K562 (cell line): Measurements from ENCODE around the gene ACAT2. TPM values are rescaled to one million over a fixed set of nuclear protein-coding genes. Genes with fewer than 3 reads are reported as not detected.

ENCODE experiments used
- ETV5 ChIP-seq: sonication (generic); formaldehyde crosslinking; IDR thresholded peaks from 2 replicates; pipeline ENCODE4 v1.4.0; 2020; ENCODE audit warnings: low read depth, mild to moderate bottlenecking, missing genetic modification reagents
- FIP1L1 ChIP-seq: fragments of 200-400 bp; formaldehyde crosslinking; IDR thresholded peaks from 2 replicates; pipeline ENCODE4 v1.6.1; 2018; ENCODE audit warnings: mild to moderate bottlenecking, low read depth, low read length; ENCODE audit not compliant: poor library complexity, severe bottlenecking
- GATAD2A ChIP-seq: fragments of 450-650 bp; IDR thresholded peaks from 2 replicates; pipeline ENCODE4 v1.6.1; 2017
- HEY1 ChIP-seq: fragments of 250-450 bp; sonication (Bioruptor Pico); IDR thresholded peaks from 2 replicates; pipeline ENCODE4 v1.5.0; 2020; ENCODE audit warnings: mild to moderate bottlenecking, moderate library complexity, borderline replicate concordance
- MIER1 ChIP-seq: fragments of 450-650 bp; IDR thresholded peaks from 2 replicates; pipeline ENCODE4 v1.6.1; 2016; ENCODE audit warnings: antibody characterized with exemption, mild to moderate bottlenecking, low read depth
- MTA3 ChIP-seq: fragments of 450-650 bp; formaldehyde crosslinking; IDR thresholded peaks from 2 replicates; pipeline ENCODE4 v1.6.1; 2017; ENCODE audit warnings: mild to moderate bottlenecking, borderline replicate concordance
- NCOA4 ChIP-seq: fragments of 450-650 bp; IDR thresholded peaks from 2 replicates; pipeline ENCODE4 v1.6.1; 2018; ENCODE audit warnings: mild to moderate bottlenecking; ENCODE audit not compliant: partially characterized antibody
- NELFE ChIP-seq: IDR thresholded peaks from 2 replicates; pipeline ENCODE4 v1.6.1; 2011; ENCODE audit warnings: mild to moderate bottlenecking; ENCODE audit not compliant: insufficient read depth, insufficient read length
- POLR2H ChIP-seq: IDR thresholded peaks from 2 replicates; pipeline ENCODE4 v1.6.1; 2016; ENCODE audit warnings: missing genetic modification characterization, low read depth, mild to moderate bottlenecking, control low read depth, missing compliant biosample characterization, moderate library complexity
- RBM39 ChIP-seq: fragments of 200-400 bp; formaldehyde crosslinking; optimal IDR thresholded peaks from 2 replicates; pipeline ENCODE3; 2018; ENCODE audit warnings: low read depth, low read length
- SREBF2 ChIP-seq: sonication (generic); formaldehyde crosslinking; IDR thresholded peaks from 2 replicates; pipeline ENCODE4 v1.4.0; 2020; ENCODE audit warnings: mild to moderate bottlenecking, missing genetic modification reagents
- TRIM28 ChIP-seq: fragments of 450-650 bp; IDR thresholded peaks from 2 replicates; pipeline ENCODE4 v1.6.1; 2017
- ZNF165 ChIP-seq: fragments of 250-450 bp; sonication (Bioruptor Pico); IDR thresholded peaks from 2 replicates; pipeline ENCODE4 v1.4.0; 2020; ENCODE audit warnings: borderline replicate concordance
- ZNF561 ChIP-seq: fragments of 450-650 bp; formaldehyde crosslinking; conservative IDR thresholded peaks from 2 replicates; pipeline ENCODE4 v1.4.0; 2020; ENCODE audit warnings: mild to moderate bottlenecking, moderate library complexity
- polyA plus RNA-seq, 8 experiments: library from polyadenylated mRNA; depleted of rRNA in 4 of 8; stranded (reverse) in 5 of 8; unstranded in 3 of 8; fragments of >200 nt; fragmentation: Nextera tagmentation in 2 of 8; fragmentation: Illumina TruSeq in 1 of 8; extraction: Ambion mirVana in 2 of 8; extraction: Trizol in 1 of 8; gene quantifications; 2 replicates each; pipeline versions ENCODE4 v1.2.1 to v1.2.3, GENCODE V29; 2011 to 2014; ENCODE audit warnings: inconsistent platforms in 1 of 8, missing spikeins in 1 of 8
- total RNA-seq, 7 experiments: library from RNA; depleted of rRNA in 6 of 7; stranded (reverse); fragments of >200 nt in 6 of 7; fragmentation: Illumina TruSeq in 2 of 7; extraction: Trizol in 2 of 7; gene quantifications; 2 replicates each; pipeline versions ENCODE4 v1.2.1 to v1.2.3, GENCODE V29; 2011 to 2021; ENCODE audit warnings: low replicate concordance in 1 of 7
- TF ChIP-seq, protein P1 (sequence below), 2 experiments: fragments of 450-650 bp; IDR thresholded peaks; 2 replicates each; pipeline ENCODE4 v1.6.1; 2018; ENCODE audit warnings: mild to moderate bottlenecking in 2 of 2, low read depth in 1 of 2; ENCODE audit not compliant: partially characterized antibody in 2 of 2
- TF ChIP-seq, protein P2 (sequence below): fragments of 450-650 bp; formaldehyde crosslinking; IDR thresholded peaks from 2 replicates; pipeline ENCODE4 v1.4.0; 2022; ENCODE audit warnings: mild to moderate bottlenecking, moderate library complexity
- TF ChIP-seq, protein P3 (sequence below): fragments of 250-450 bp; sonication (Bioruptor Pico); IDR thresholded peaks from 2 replicates; pipeline ENCODE4 v1.8.0; 2022; ENCODE audit warnings: moderate library complexity, mild to moderate bottlenecking, inconsistent platforms
- TF ChIP-seq, protein P4 (sequence below): fragments of 450-650 bp; conservative IDR thresholded peaks from 2 replicates; pipeline ENCODE4 v1.6.1; 2016; ENCODE audit warnings: missing genetic modification characterization, low read depth, mild to moderate bottlenecking, control low read depth, missing compliant biosample characterization
- TF ChIP-seq, protein P5 (sequence below): IDR thresholded peaks from 2 replicates; pipeline ENCODE4 v1.6.1; 2011; ENCODE audit not compliant: insufficient read length; ENCODE audit errors: extremely low read depth

The ACAT2 gene
- total and polyA plus RNA-seq, 9 of the 15 experiments (the other 6 are each of a cell fraction or from before 2014, with no cell fraction given), result 63.0 to 309 (median 144) TPM

DNA sequence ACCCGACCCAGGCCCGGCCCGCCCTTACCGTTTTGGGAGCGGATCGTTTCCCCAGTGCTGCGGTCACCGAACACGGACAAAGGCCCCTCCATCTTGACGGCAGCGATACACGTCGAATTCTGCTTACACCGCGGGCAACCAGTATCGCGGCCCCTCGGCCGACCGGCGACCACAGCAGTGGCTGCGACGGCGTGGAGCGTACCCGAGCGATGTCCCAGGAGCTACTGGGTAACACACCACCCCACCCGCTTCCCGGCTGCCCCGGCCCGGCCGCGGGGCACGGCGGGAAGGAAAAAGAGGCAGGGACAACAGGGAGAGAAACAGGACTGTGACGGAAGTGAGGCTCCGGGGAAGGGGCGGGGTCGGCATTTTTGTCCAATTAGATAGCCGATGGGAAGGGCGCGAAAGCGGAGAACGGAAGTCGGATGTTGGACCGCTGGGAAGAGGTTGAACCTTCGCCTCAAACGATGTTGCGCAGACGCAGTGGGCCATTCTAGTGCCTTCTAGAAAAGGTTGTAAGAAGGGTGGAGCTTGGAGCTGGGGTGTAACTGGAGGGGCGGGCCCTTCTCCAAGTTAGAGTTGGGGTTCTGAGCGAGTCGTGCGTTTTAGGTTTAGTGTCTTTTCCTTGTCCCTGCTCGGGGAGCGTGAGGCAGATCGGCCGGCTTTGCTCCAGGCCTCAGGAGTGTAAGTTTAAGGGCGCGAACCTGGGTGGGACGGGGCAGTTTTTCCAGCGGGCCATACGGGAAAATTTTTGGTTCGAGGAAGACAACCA is 27.7 kb downstream of the ACAT2 start, which contains the start of gene TCP1 (continued):
- TF ChIP-seq FIP1L1 (peak; percentile 84), SREBF2 (CRISPR knock-in tag) (0 out of 2 replicates have a peak, but pooled peaks have one; percentile 20), ZNF561 (0 out of 2 replicates have a peak, but pooled peaks have one; percentile 47), GATAD2A (no peak), ETV5 (no peak; the same call in 1 of the 2 replicates), HEY1 (no peak), TRIM28 (peak; percentile 50; the same call in 1 of the 2 replicates), MTA3 (peak; percentile 38), POLR2H (tag) (peak; percentile 86), MIER1 (no peak), NCOA4 (no peak), ZNF165 (peak; percentile 89; the same call in 1 of the 2 replicates), NELFE (peak; percentile 42), RBM39 (no peak)
- TF ChIP-seq, protein P1, sequence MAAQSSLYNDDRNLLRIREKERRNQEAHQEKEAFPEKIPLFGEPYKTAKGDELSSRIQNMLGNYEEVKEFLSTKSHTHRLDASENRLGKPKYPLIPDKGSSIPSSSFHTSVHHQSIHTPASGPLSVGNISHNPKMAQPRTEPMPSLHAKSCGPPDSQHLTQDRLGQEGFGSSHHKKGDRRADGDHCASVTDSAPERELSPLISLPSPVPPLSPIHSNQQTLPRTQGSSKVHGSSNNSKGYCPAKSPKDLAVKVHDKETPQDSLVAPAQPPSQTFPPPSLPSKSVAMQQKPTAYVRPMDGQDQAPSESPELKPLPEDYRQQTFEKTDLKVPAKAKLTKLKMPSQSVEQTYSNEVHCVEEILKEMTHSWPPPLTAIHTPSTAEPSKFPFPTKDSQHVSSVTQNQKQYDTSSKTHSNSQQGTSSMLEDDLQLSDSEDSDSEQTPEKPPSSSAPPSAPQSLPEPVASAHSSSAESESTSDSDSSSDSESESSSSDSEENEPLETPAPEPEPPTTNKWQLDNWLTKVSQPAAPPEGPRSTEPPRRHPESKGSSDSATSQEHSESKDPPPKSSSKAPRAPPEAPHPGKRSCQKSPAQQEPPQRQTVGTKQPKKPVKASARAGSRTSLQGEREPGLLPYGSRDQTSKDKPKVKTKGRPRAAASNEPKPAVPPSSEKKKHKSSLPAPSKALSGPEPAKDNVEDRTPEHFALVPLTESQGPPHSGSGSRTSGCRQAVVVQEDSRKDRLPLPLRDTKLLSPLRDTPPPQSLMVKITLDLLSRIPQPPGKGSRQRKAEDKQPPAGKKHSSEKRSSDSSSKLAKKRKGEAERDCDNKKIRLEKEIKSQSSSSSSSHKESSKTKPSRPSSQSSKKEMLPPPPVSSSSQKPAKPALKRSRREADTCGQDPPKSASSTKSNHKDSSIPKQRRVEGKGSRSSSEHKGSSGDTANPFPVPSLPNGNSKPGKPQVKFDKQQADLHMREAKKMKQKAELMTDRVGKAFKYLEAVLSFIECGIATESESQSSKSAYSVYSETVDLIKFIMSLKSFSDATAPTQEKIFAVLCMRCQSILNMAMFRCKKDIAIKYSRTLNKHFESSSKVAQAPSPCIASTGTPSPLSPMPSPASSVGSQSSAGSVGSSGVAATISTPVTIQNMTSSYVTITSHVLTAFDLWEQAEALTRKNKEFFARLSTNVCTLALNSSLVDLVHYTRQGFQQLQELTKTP (IDR thresholded peaks at IDR 0.05; ENCODE audit: low read depth in 1 of 2, partially characterized antibody in 2 of 2), result peak; percentile 49 to 94
- TF ChIP-seq, protein P2, sequence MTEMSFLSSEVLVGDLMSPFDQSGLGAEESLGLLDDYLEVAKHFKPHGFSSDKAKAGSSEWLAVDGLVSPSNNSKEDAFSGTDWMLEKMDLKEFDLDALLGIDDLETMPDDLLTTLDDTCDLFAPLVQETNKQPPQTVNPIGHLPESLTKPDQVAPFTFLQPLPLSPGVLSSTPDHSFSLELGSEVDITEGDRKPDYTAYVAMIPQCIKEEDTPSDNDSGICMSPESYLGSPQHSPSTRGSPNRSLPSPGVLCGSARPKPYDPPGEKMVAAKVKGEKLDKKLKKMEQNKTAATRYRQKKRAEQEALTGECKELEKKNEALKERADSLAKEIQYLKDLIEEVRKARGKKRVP (CRISPR knock-in tag), result peak; percentile 60; the same call in 1 of the 2 replicates
- TF ChIP-seq, protein P3, sequence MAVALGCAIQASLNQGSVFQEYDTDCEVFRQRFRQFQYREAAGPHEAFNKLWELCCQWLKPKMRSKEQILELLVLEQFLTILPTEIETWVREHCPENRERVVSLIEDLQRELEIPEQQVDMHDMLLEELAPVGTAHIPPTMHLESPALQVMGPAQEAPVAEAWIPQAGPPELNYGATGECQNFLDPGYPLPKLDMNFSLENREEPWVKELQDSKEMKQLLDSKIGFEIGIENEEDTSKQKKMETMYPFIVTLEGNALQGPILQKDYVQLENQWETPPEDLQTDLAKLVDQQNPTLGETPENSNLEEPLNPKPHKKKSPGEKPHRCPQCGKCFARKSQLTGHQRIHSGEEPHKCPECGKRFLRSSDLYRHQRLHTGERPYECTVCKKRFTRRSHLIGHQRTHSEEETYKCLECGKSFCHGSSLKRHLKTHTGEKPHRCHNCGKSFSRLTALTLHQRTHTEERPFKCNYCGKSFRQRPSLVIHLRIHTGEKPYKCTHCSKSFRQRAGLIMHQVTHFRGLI, result no peak
- TF ChIP-seq, protein P4, sequence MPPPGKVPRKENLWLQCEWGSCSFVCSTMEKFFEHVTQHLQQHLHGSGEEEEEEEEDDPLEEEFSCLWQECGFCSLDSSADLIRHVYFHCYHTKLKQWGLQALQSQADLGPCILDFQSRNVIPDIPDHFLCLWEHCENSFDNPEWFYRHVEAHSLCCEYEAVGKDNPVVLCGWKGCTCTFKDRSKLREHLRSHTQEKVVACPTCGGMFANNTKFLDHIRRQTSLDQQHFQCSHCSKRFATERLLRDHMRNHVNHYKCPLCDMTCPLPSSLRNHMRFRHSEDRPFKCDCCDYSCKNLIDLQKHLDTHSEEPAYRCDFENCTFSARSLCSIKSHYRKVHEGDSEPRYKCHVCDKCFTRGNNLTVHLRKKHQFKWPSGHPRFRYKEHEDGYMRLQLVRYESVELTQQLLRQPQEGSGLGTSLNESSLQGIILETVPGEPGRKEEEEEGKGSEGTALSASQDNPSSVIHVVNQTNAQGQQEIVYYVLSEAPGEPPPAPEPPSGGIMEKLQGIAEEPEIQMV (tag), result no peak
- TF ChIP-seq, protein P5, sequence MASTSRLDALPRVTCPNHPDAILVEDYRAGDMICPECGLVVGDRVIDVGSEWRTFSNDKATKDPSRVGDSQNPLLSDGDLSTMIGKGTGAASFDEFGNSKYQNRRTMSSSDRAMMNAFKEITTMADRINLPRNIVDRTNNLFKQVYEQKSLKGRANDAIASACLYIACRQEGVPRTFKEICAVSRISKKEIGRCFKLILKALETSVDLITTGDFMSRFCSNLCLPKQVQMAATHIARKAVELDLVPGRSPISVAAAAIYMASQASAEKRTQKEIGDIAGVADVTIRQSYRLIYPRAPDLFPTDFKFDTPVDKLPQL, result no peak
